Activated T-cell treated with anti-CD3 and anti-CD28 coated beads, Interleukin-2, amount 50 U/mL, for 72 hours (primary cell): ENCODE measurements around the gene CDH15. TPM values are rescaled to one million over a fixed set of nuclear protein-coding genes. Genes with fewer than 3 reads are reported as not detected.

Source experiments
- ATAC-seq, 2 donors: fragments of 150-1000 bp; cut with Tn5 transposase; replicated peaks in 1 of 2; 2 replicates each; pipeline ENCODE4 v1.10.0; 2021; ENCODE audit warnings: moderate library complexity in 2 of 2, mild to moderate bottlenecking in 1 of 2
- DNase-seq, 2 donors: peaks; one replicate each; pipeline ENCODE4 v3.0.0; 2021 to 2022; ENCODE audit warnings: mixed read lengths in 1 of 2
- H3K27ac Mint-ChIP-seq: one replicate; pipeline ENCODE4 v1.8.0; 2022; ENCODE audit warnings: mild to moderate bottlenecking, moderate library complexity, mixed read lengths
- H3K27me3 Mint-ChIP-seq: one replicate; pipeline ENCODE4 v1.8.0; 2022; ENCODE audit warnings: low read depth, mixed read lengths
- H3K36me3 Mint-ChIP-seq, 2 donors: one replicate each; pipeline ENCODE4 v1.8.0; 2022; ENCODE audit warnings: mixed read lengths in 2 of 2, mild to moderate bottlenecking in 1 of 2; ENCODE audit not compliant: insufficient read depth in 2 of 2
- H3K4me1 Mint-ChIP-seq: one replicate; pipeline ENCODE4 v1.8.0; 2022; ENCODE audit warnings: low read depth, mixed read lengths
- H3K4me3 Mint-ChIP-seq, 2 donors: one replicate each; pipeline ENCODE4 v1.8.0; 2022; ENCODE audit warnings: mild to moderate bottlenecking in 2 of 2, mixed read lengths in 2 of 2, moderate library complexity in 2 of 2
- H3K9me3 Mint-ChIP-seq, 2 donors: one replicate each; pipeline ENCODE4 v1.8.0; 2022; ENCODE audit warnings: mixed read lengths in 2 of 2
- total RNA-seq, 2 donors: library from RNA; stranded (reverse); gene quantifications; one replicate each; pipeline ENCODE4 v1.2.3, GENCODE V29; 2022

The CDH15 gene
- total RNA-seq, 2 donors from 2014 or later: not detected

- ATAC-seq: no peak
- H3K36me3 Mint-ChIP-seq: peaks cover 3 to 6% of the 10 kb centered on the region in 2 donors
- no peak overlapping the region for H3K27ac Mint-ChIP-seq
- no peak overlapping the region for H3K4me3 Mint-ChIP-seq
- H3K4me1 Mint-ChIP-seq: no peaks in the 10 kb centered on the region
- no peak for DNase-seq
- peaks cover 0 to 9% of the 10 kb centered on the region in 2 donors for H3K9me3 Mint-ChIP-seq
- H3K27me3 Mint-ChIP-seq: no peaks in the 10 kb centered on the region
Observed at GRCh38 chr16:89155184-89155679, 16.3 kb upstream of the CDH15 start.

DNA sequence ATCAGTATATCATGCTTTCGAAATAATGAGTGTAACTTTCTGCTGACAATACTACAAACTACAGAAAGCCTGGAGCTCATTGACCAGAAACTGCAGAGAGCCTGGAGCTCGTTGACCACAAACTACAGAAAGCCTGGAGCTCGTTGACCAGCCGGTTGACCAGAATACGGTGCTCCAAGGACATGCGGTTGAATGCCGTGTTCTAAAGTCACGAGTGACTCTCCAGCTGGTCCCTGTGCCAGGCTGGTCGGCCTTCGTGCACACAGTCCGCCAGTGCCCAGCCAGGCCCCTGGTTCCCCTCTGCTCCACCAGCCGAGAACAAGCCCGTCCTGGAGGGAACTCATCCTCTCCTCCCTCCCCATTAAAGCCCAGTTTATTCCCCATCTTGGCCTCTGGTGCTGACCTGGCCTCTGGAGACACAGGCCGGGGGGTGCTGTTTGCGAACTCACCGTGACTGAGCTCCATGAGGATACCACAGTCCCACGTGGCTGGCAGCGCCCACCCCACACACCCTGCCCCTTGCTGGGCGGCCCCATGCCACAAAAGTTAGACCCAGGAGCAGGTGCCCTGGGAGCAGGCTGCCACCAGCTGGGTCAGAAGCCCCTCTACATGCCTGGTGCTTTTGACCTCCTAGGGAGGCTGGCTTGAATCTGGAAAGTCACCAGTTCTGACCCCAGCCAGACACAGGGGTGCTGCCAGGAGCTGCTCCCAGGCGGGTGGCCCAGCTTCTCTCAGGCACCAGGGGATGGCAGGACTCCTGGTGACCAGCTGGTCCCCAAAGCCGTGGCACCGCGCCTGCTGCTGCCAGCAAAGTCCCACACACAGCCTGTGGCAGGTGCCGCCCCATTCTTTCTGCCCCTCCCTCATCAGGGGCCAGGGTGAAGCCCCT is 15.5 kb upstream of the CDH15 start:
- Mint-ChIP-seq H3K4me3 (no peak overlapping the region), H3K27ac (no peak overlapping the region), H3K27me3 (no peaks in the 10 kb centered on the region), H3K4me1 (no peaks in the 10 kb centered on the region), H3K36me3 (peaks cover 1 to 3% of the 10 kb centered on the region in 2 donors), H3K9me3 (peaks cover 0 to 9% of the 10 kb centered on the region in 2 donors)
- DNase-seq (no peak), ATAC-seq (no peak)

- ATAC-seq (no peak), DNase-seq (no peak)
- Mint-ChIP-seq H3K36me3 (peaks cover 0 to 3% of the 10 kb centered on the region in 2 donors), H3K4me3 (no peak overlapping the region), H3K4me1 (no peaks in the 10 kb centered on the region), H3K27ac (no peak overlapping the region), H3K27me3 (no peaks in the 10 kb centered on the region), H3K9me3 (peaks cover 0 to 9% of the 10 kb centered on the region in 2 donors)
Observed at GRCh38 chr16:89156740-89157645, 14.6 kb upstream of the CDH15 start.

- ATAC-seq (no peak), DNase-seq (no peak)
- Mint-ChIP-seq H3K4me3 (no peak overlapping the region), H3K36me3 (peaks cover 0 to 3% of the 10 kb centered on the region in 2 donors), H3K9me3 (peaks cover 0 to 9% of the 10 kb centered on the region in 2 donors), H3K4me1 (no peaks in the 10 kb centered on the region), H3K27ac (peak overlapping the region; percentile 46), H3K27me3 (no peaks in the 10 kb centered on the region)
Observed at GRCh38 chr16:89157778-89158177, 13.8 kb upstream of the CDH15 start.

- Mint-ChIP-seq H3K4me3 (no peak overlapping the region), H3K27ac (no peak overlapping the region), H3K27me3 (no peaks in the 10 kb centered on the region), H3K4me1 (no peaks in the 10 kb centered on the region), H3K9me3 (peaks cover 0 to 9% of the 10 kb centered on the region in 2 donors), H3K36me3 (peaks cover 0 to 3% of the 10 kb centered on the region in 2 donors)
- ATAC-seq (no peak), DNase-seq (no peak)
Observed at GRCh38 chr16:89159066-89159849, 12.3 kb upstream of the CDH15 start.

- H3K27me3 Mint-ChIP-seq: no peaks in the 10 kb centered on the region
- H3K4me1 Mint-ChIP-seq: no peaks in the 10 kb centered on the region
- H3K27ac Mint-ChIP-seq: no peak overlapping the region
- ATAC-seq (peak in 1 of 2 donors; percentile 16), DNase-seq (no peak)
- peaks cover 0 to 3% of the 10 kb centered on the region in 2 donors for H3K36me3 Mint-ChIP-seq
- peaks cover 0 to 9% of the 10 kb centered on the region in 2 donors for H3K9me3 Mint-ChIP-seq
- H3K4me3 Mint-ChIP-seq: no peak overlapping the region
Observed at GRCh38 chr16:89159850-89160354, 11.6 kb upstream of the CDH15 start.

GRCh38 chr16:89160977-89161701 is 10.4 kb upstream of the CDH15 start:
- no peaks in the 10 kb centered on the region for H3K4me1 Mint-ChIP-seq
- no peaks in the 10 kb centered on the region for H3K27me3 Mint-ChIP-seq
- no peak overlapping the region for H3K4me3 Mint-ChIP-seq
- ATAC-seq (no peak), DNase-seq (no peak)
- H3K36me3 Mint-ChIP-seq: peaks cover 0 to 3% of the 10 kb centered on the region in 2 donors
- peaks cover 0 to 9% of the 10 kb centered on the region in 2 donors for H3K9me3 Mint-ChIP-seq
- H3K27ac Mint-ChIP-seq: no peak overlapping the region

DNA sequence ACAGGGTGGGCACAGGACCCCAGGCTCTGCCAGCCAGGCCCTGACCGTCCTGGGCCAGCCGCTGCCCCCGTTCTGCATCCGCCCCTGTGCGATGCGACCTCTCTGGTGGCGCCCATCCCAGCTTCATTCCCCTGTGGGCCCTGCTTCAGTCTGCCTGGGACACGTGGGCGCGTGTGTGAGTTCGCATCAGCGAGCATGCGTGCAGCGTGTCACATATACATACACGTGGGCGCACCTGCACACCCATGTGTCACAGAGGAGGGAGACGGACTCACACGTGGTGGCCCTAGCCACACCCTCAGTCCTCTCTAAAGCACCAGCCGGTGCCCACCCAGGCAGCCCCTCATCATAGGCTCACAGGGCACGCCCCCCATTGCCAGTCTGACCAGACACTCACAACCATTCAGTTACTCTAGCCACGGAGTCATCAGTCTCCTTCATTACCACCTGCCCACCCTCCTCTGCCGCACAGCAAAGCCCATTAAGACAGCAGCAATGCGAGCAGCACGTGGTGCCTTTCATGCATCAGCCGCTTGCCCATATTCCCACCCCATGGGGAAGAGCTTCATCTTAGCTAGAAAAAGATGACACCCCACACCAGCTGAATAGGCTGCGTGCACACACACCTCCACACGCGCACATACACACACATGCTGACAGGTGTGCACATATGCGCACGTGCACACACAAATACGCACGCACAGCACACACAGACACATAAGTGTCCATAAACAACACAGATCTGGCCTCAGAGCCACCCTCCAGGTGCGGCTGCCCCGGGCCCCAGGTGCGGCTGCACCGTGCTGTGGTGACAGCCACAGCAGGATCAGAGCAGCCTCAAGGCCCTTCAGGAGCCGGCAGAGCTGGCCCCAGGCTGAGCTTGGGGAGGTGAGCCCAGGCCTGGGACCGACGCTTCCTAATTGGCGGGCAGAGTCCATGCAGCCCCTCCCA is 9.5 kb upstream of the CDH15 start:
- ATAC-seq (peak; percentile 9 to 17), DNase-seq (no peak)
- Mint-ChIP-seq H3K4me1 (no peaks in the 10 kb centered on the region), H3K36me3 (peaks cover 0 to 3% of the 10 kb centered on the region in 2 donors), H3K4me3 (no peak overlapping the region), H3K27ac (no peak overlapping the region), H3K27me3 (no peaks in the 10 kb centered on the region), H3K9me3 (peaks cover 0 to 9% of the 10 kb centered on the region in 2 donors)

DNA sequence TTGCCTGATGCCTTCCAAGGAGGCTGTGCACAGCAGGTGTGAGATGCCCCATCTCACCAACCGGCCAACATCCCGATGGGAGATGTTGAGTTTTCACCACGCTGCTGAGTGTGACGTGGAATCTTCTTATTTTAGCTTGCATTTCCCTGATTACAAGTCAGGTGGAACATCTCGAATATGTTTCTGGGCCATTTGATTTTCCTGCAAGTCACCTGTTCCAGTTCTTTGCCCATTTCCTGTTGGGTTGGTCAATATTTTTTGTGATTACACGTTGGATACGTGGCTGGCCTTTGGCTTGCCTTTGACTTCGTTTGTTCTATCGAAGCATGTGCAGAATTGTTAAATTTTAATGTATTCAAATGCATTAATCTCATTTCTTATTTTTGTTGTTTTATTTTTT is 8.3 kb upstream of the CDH15 start:
- H3K9me3 Mint-ChIP-seq: peaks cover 0 to 2% of the 10 kb centered on the region in 2 donors
- ATAC-seq (no peak), DNase-seq (no peak)
- no peaks in the 10 kb centered on the region for H3K4me1 Mint-ChIP-seq
- no peaks in the 10 kb centered on the region for H3K27me3 Mint-ChIP-seq
- no peak overlapping the region for H3K4me3 Mint-ChIP-seq
- peaks cover 0 to 2% of the 10 kb centered on the region in 2 donors for H3K36me3 Mint-ChIP-seq
- no peak overlapping the region for H3K27ac Mint-ChIP-seq

- H3K4me1 Mint-ChIP-seq: no peaks in the 10 kb centered on the region
- H3K27me3 Mint-ChIP-seq: no peaks in the 10 kb centered on the region
- no peak for ATAC-seq
- no peaks in the 10 kb centered on the region for H3K9me3 Mint-ChIP-seq
- H3K36me3 Mint-ChIP-seq: no peaks in the 10 kb centered on the region
- H3K4me3 Mint-ChIP-seq: no peak overlapping the region
- no peak for DNase-seq
- no peak overlapping the region for H3K27ac Mint-ChIP-seq
Observed at GRCh38 chr16:89164436-89164835, 7.1 kb upstream of the CDH15 start.
